Measurements from ENCODE around the gene CACFD1.

Gene CACFD1

DNA sequence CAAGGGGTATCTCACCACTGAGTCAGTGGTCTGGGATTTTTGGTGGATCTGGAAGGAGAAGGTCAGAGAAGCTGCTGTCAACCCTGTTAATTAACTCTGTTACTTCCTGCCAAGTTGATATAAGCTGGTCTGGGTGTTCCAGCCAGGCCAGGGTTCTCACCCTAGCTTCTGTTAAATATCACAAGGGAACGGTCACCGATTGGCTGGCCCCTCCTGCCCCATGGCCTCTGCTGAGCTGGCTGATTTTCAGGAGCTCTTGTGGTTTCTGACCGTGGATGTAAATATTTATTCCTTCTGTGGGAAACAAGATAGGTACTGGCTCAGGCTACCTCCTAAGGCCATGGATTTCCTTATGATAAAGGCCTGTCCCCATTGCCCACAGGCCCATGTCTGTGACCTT, 36.6 kb upstream of the CACFD1 start:
- H3K79me2 ChIP-seq (ENCODE audit: control insufficient read depth, low read length), result peaks cover 12% of the 10 kb centered on the region
- no peaks in the 10 kb centered on the region for H3K36me3 ChIP-seq (ENCODE audit: control insufficient read depth, low read length)
- H4K20me1 ChIP-seq (ENCODE audit: control insufficient read depth, insufficient read depth, low read depth, low read length), result no peaks in the 10 kb centered on the region
- H3K9me2 ChIP-seq (replicated peaks; ENCODE audit: control insufficient read depth, low read length), result no peaks in the 10 kb centered on the region
- H3K4me2 ChIP-seq (ENCODE audit: low read length), result no peak overlapping the region
- H3K4me3 ChIP-seq (ENCODE audit: low read length), result no peak overlapping the region
- no peaks in the 10 kb centered on the region for H3K9me3 ChIP-seq (ENCODE audit: control insufficient read depth, insufficient read depth, low read length)
- TF ChIP-seq, protein P1, sequence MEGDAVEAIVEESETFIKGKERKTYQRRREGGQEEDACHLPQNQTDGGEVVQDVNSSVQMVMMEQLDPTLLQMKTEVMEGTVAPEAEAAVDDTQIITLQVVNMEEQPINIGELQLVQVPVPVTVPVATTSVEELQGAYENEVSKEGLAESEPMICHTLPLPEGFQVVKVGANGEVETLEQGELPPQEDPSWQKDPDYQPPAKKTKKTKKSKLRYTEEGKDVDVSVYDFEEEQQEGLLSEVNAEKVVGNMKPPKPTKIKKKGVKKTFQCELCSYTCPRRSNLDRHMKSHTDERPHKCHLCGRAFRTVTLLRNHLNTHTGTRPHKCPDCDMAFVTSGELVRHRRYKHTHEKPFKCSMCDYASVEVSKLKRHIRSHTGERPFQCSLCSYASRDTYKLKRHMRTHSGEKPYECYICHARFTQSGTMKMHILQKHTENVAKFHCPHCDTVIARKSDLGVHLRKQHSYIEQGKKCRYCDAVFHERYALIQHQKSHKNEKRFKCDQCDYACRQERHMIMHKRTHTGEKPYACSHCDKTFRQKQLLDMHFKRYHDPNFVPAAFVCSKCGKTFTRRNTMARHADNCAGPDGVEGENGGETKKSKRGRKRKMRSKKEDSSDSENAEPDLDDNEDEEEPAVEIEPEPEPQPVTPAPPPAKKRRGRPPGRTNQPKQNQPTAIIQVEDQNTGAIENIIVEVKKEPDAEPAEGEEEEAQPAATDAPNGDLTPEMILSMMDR (IDR thresholded peaks at IDR 0.05; ENCODE audit: low read depth, low read length, poor library complexity, severe bottlenecking), result no peak
- no peak overlapping the region for H3K27ac ChIP-seq (ENCODE audit: low read depth, low read length)
- H3K4me1 ChIP-seq (ENCODE audit: control insufficient read depth, low read length), result peaks cover 32% of the 10 kb centered on the region
- peaks cover 13% of the 10 kb centered on the region for H3F3A ChIP-seq (ENCODE audit: control insufficient read depth, insufficient read depth)
- peaks cover 19% of the 10 kb centered on the region for H3K27me3 ChIP-seq (ENCODE audit: control insufficient read depth, low read length)

DNA sequence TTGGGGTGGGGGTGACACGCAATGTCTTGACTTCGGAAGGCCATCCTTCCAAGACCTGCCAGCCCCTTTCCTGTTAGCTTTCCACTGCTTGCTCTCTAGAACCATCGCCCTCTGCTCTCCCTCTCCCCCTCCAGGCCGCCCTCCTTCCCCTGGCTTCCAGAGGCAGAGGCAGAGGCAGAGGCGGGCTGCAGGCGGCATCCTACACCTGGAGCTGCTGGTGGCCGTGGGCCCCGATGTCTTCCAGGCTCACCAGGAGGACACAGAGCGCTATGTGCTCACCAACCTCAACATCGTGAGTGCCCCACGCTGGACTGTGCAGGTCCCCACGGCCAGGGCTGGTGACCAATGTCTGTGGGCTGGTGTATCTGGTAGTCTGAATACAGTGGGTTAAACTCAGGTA, 35.6 kb upstream of the CACFD1 start:
- peaks cover 13% of the 10 kb centered on the region for H3F3A ChIP-seq (ENCODE audit: control insufficient read depth, insufficient read depth)
- H3K36me3 ChIP-seq (ENCODE audit: control insufficient read depth, low read length), result no peaks in the 10 kb centered on the region
- no peaks in the 10 kb centered on the region for H3K9me2 ChIP-seq (replicated peaks; ENCODE audit: control insufficient read depth, low read length)
- H4K20me1 ChIP-seq (ENCODE audit: control insufficient read depth, insufficient read depth, low read depth, low read length), result no peaks in the 10 kb centered on the region
- H3K9me3 ChIP-seq (ENCODE audit: control insufficient read depth, insufficient read depth, low read length), result no peaks in the 10 kb centered on the region
- peaks cover 26% of the 10 kb centered on the region for H3K4me1 ChIP-seq (ENCODE audit: control insufficient read depth, low read length)
- peaks cover 2% of the 10 kb centered on the region for H3K79me2 ChIP-seq (ENCODE audit: control insufficient read depth, low read length)
- peaks cover 20% of the 10 kb centered on the region for H3K27me3 ChIP-seq (ENCODE audit: control insufficient read depth, low read length)
- no peak overlapping the region for H3K4me2 ChIP-seq (ENCODE audit: low read length)
- no peak overlapping the region for H3K27ac ChIP-seq (ENCODE audit: low read depth, low read length)
- no peak overlapping the region for H3K4me3 ChIP-seq (ENCODE audit: low read length)
- no peak for TF ChIP-seq EZH2phosphoT487 (IDR thresholded peaks at IDR 0.05; ENCODE audit: borderline replicate concordance, low read length)
- TF ChIP-seq, protein P1 (IDR thresholded peaks at IDR 0.05; ENCODE audit: low read depth, low read length, poor library complexity, severe bottlenecking), result no peak

DNA sequence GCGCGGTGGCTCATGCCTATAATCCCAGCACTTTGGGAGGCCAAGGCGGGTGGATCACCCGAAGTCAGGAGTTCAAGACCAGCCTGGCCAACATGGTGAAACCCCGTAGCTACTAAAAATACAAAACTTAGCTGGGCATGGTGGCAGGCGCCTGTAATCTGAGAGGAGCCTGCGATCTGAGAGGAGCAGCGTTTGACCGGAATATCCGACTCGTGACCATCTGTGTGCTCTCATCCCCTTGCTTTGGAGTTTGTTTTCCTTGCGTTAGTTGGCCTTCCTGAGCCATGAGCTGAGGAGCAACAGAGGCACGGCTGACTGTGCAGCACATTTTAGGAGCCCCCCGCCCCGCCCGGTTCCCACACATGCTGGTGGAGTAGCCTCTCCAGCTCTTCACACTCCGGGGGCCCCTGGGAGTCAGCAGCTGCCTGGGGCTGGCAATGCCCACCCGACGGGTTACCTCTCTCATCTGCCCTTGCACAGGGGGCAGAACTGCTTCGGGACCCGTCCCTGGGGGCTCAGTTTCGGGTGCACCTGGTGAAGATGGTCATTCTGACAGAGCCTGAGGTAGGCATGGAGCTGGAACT, 34.6 kb upstream of the CACFD1 start:
- Histone ChIP-seq H3K9me2 (replicated peaks; ENCODE audit: control insufficient read depth, low read length) (no peaks in the 10 kb centered on the region), H3K4me3 (ENCODE audit: low read length) (no peak overlapping the region), H3K36me3 (ENCODE audit: control insufficient read depth, low read length) (no peaks in the 10 kb centered on the region), H3K79me2 (ENCODE audit: control insufficient read depth, low read length) (no peaks in the 10 kb centered on the region), H3K4me2 (ENCODE audit: low read length) (no peak overlapping the region), H4K20me1 (ENCODE audit: control insufficient read depth, insufficient read depth, low read depth, low read length) (no peaks in the 10 kb centered on the region), H3F3A (ENCODE audit: control insufficient read depth, insufficient read depth) (peaks cover 10% of the 10 kb centered on the region), H3K4me1 (ENCODE audit: control insufficient read depth, low read length) (peaks cover 17% of the 10 kb centered on the region), H3K27me3 (ENCODE audit: control insufficient read depth, low read length) (peaks cover 25% of the 10 kb centered on the region), H3K27ac (ENCODE audit: low read depth, low read length) (no peak overlapping the region), H3K9me3 (ENCODE audit: control insufficient read depth, insufficient read depth, low read length) (no peaks in the 10 kb centered on the region)
- TF ChIP-seq, protein P1 (IDR thresholded peaks at IDR 0.05; ENCODE audit: low read depth, low read length, poor library complexity, severe bottlenecking), result no peak
- no peak for TF ChIP-seq EZH2phosphoT487 (IDR thresholded peaks at IDR 0.05; ENCODE audit: borderline replicate concordance, low read length)

Measured in DOHH2 (cell line).